ENCODE results near the gene POLR3E.

Gene POLR3E

GRCh38 chr16:22318690-22319358, 21.6 kb downstream of the POLR3E start:
- peak; percentile 37; the same call in 1 of the 3 replicates for ATAC-seq
- TF ChIP-seq, protein P1, sequence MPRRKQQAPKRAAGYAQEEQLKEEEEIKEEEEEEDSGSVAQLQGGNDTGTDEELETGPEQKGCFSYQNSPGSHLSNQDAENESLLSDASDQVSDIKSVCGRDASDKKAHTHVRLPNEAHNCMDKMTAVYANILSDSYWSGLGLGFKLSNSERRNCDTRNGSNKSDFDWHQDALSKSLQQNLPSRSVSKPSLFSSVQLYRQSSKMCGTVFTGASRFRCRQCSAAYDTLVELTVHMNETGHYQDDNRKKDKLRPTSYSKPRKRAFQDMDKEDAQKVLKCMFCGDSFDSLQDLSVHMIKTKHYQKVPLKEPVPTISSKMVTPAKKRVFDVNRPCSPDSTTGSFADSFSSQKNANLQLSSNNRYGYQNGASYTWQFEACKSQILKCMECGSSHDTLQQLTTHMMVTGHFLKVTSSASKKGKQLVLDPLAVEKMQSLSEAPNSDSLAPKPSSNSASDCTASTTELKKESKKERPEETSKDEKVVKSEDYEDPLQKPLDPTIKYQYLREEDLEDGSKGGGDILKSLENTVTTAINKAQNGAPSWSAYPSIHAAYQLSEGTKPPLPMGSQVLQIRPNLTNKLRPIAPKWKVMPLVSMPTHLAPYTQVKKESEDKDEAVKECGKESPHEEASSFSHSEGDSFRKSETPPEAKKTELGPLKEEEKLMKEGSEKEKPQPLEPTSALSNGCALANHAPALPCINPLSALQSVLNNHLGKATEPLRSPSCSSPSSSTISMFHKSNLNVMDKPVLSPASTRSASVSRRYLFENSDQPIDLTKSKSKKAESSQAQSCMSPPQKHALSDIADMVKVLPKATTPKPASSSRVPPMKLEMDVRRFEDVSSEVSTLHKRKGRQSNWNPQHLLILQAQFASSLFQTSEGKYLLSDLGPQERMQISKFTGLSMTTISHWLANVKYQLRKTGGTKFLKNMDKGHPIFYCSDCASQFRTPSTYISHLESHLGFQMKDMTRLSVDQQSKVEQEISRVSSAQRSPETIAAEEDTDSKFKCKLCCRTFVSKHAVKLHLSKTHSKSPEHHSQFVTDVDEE (CRISPR knock-in tag; IDR thresholded peaks at IDR 0.05) = no peak
- TF ChIP-seq BACH2 (CRISPR knock-in tag; IDR thresholded peaks at IDR 0.05; ENCODE audit: borderline replicate concordance) = no peak
- no peak for TF ChIP-seq TOX (CRISPR knock-in tag; IDR thresholded peaks at IDR 0.05; ENCODE audit: borderline replicate concordance)
- TF ChIP-seq CSRNP3 (CRISPR knock-in tag; IDR thresholded peaks at IDR 0.05) = no peak
- TF ChIP-seq CSDC2 (CRISPR knock-in tag; IDR thresholded peaks at IDR 0.05) = no peak

DNA sequence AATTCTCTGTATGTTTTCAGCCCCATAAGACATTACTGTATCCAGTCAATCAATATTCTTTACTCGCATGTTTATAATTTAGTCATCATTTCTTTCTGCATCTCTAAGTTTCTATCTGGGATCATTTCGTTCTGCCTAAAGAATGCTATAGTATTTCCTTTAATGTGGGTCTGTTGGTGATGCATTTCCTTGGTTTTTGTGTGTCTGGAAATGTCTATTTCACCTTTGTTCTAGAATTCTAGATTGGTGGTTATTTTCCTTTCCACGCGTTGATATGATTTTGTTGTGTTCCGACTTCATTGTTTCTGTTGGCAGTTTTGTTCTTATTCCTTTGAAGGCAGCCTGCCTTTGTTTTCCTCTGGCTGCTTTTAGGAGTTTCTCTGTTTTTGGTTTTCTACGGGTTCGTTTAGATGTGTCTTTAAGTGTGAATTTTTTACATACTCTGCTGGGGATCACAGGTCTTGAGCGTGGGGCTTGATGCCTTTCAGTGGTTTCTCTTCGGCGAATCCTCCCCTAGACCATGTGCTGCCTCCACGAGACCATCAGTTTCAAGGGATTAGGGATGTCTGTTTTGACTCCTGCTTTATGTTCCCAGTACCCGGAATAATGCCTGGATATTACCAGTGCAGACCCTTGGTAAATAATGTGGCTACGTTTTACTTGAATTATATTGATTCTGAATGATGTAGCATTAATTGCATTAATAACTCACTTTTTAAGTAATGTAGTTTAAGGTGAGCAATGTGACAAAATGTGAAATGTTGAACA, 23.5 kb downstream of the POLR3E start:
- TF ChIP-seq ZNF565 (CRISPR knock-in tag; conservative IDR thresholded peaks at IDR 0.05; ENCODE audit: low read depth) = no peak
- no peak for TF ChIP-seq RARB (CRISPR knock-in tag; IDR thresholded peaks at IDR 0.05)
- no peak for TF ChIP-seq TCF4 (CRISPR knock-in tag; IDR thresholded peaks at IDR 0.05; ENCODE audit: borderline replicate concordance)
- no peak for TF ChIP-seq ZFP30 (CRISPR knock-in tag; IDR thresholded peaks at IDR 0.05)
- TF ChIP-seq, protein P1 (CRISPR knock-in tag; IDR thresholded peaks at IDR 0.05) = no peak
- no peak for ATAC-seq

- peak; percentile 86 for ATAC-seq
- no peak for TF ChIP-seq POU6F1 (CRISPR knock-in tag; IDR thresholded peaks at IDR 0.05; ENCODE audit: borderline replicate concordance, low read depth)
- no peak for TF ChIP-seq ZNF565 (CRISPR knock-in tag; conservative IDR thresholded peaks at IDR 0.05; ENCODE audit: low read depth)
- TF ChIP-seq ZC3H10 (CRISPR knock-in tag; IDR thresholded peaks at IDR 0.05) = no peak
- TF ChIP-seq GLIS3 (CRISPR knock-in tag; IDR thresholded peaks at IDR 0.05) = no peak
- no peak for TF ChIP-seq TCF4 (CRISPR knock-in tag; IDR thresholded peaks at IDR 0.05; ENCODE audit: borderline replicate concordance)
- TF ChIP-seq ISL1 (CRISPR knock-in tag; IDR thresholded peaks at IDR 0.05) = no peak
- no peak for TF ChIP-seq RARB (CRISPR knock-in tag; IDR thresholded peaks at IDR 0.05)
- no peak for TF ChIP-seq SNAI2 (CRISPR knock-in tag; IDR thresholded peaks at IDR 0.05)
- TF ChIP-seq CSRNP3 (CRISPR knock-in tag; IDR thresholded peaks at IDR 0.05) = no peak
- TF ChIP-seq ZFP30 (CRISPR knock-in tag; IDR thresholded peaks at IDR 0.05) = no peak
- TF ChIP-seq, protein P1 (CRISPR knock-in tag; IDR thresholded peaks at IDR 0.05) = no peak
- no peak for TF ChIP-seq ZFP3 (CRISPR knock-in tag; IDR thresholded peaks at IDR 0.05)
- TF ChIP-seq PATZ1 (CRISPR knock-in tag; IDR thresholded peaks at IDR 0.05; ENCODE audit: borderline replicate concordance) = no peak
- TF ChIP-seq TOX (CRISPR knock-in tag; IDR thresholded peaks at IDR 0.05; ENCODE audit: borderline replicate concordance) = no peak
- TF ChIP-seq ZNF8 (CRISPR knock-in tag; IDR thresholded peaks at IDR 0.05) = no peak
These were observed 24.3 kb downstream of the POLR3E start for GRCh38 chr16:22321340-22322001.
